ENCODE measurements around the gene SVEP1.
A peak's percentile ranks its signal among the peaks of the same experiment; 100 is the strongest.
"Not testable (repeated sequence)": the region's sequence is repeated elsewhere in the genome, so short reads cannot be mapped to it uniquely, and the experiment has no call there.

Gene SVEP1

GRCh38 chr9:110443146-110443865, 136.2 kb downstream of the SVEP1 start:
- FAIRE-seq, result no peak

- FAIRE-seq, result no peak
Observed at GRCh38 chr9:110440796-110441195, 138.7 kb downstream of the SVEP1 start.

- FAIRE-seq, result no peak
Observed at GRCh38 chr9:110440172-110440571, 139.4 kb downstream of the SVEP1 start.

- no peak for FAIRE-seq
Observed at GRCh38 chr9:110432253-110432652, 147.3 kb downstream of the SVEP1 start.

- FAIRE-seq, result no peak
Observed at GRCh38 chr9:110429453-110429852, 150.1 kb downstream of the SVEP1 start.

- no peak for FAIRE-seq
Observed at GRCh38 chr9:110427497-110428104, 151.9 kb downstream of the SVEP1 start.

GRCh38 chr9:110426052-110426709, 153.4 kb downstream of the SVEP1 start:
- peak; percentile 92 for FAIRE-seq

GRCh38 chr9:110414471-110414870, 165.1 kb downstream of the SVEP1 start:
- no peak for FAIRE-seq

GRCh38 chr9:110410961-110411360, 168.6 kb downstream of the SVEP1 start:
- no peak for FAIRE-seq

- FAIRE-seq, result no peak
Observed at GRCh38 chr9:110408598-110408997, 170.9 kb downstream of the SVEP1 start.

- no peak for FAIRE-seq
Observed at GRCh38 chr9:110405858-110406443, 173.6 kb downstream of the SVEP1 start.

GRCh38 chr9:110404473-110404872, 175.1 kb downstream of the SVEP1 start:
- FAIRE-seq, result no peak

- FAIRE-seq, result no peak
Observed at GRCh38 chr9:110399983-110400382, 179.6 kb downstream of the SVEP1 start.

GRCh38 chr9:110398992-110399391, 180.5 kb downstream of the SVEP1 start:
- not testable (repeated sequence) for FAIRE-seq

- FAIRE-seq, result no peak
Observed at GRCh38 chr9:110391826-110392485, 187.6 kb downstream of the SVEP1 start.

GRCh38 chr9:110389148-110389750, 190.3 kb downstream of the SVEP1 start:
- FAIRE-seq, result no peak

GRCh38 chr9:110383491-110383890, 196.1 kb downstream of the SVEP1 start:
- FAIRE-seq, result no peak

- no peak for FAIRE-seq
Observed at GRCh38 chr9:110382731-110383130, 196.8 kb downstream of the SVEP1 start.

- no peak for FAIRE-seq
Observed at GRCh38 chr9:110371411-110372007, 208.0 kb downstream of the SVEP1 start.

- FAIRE-seq, result no peak
Observed at GRCh38 chr9:110370315-110370714, 209.2 kb downstream of the SVEP1 start.

GRCh38 chr9:110364451-110364850, 215.1 kb downstream of the SVEP1 start:
- peak; percentile 35 for FAIRE-seq

- FAIRE-seq, result not testable (repeated sequence)
Observed at GRCh38 chr9:110358992-110359391, 220.5 kb downstream of the SVEP1 start.

All from endometrium (tissue), 2 donors.